GM23338 (cell line): Measurements from ENCODE around the gene UBA1. TPM values are rescaled to one million over a fixed set of nuclear protein-coding genes. Genes with fewer than 3 reads are reported as not detected.

Source experiments
- ATAC-seq: fragments of 200-7000 bp; cut with Tn5 transposase; 3 replicates; pipeline ENCODE4 v1.9.1; 2020
- DNase-seq: peaks from one replicate; pipeline ENCODE4 v3.0.0-alpha.2; 2015; ENCODE audit warnings: low spot score
- H2AFZ ChIP-seq: fragments of 200-600 bp; sonication (generic); 2 replicates; pipeline ENCODE4 v1.8.0; 2016; ENCODE audit warnings: antibody characterized with exemption, mild to moderate bottlenecking, moderate library complexity
- H3F3A ChIP-seq: fragments of 200-600 bp; sonication (generic); replicated peaks from 2 replicates; pipeline ENCODE4 v1.8.0; 2017; ENCODE audit warnings: antibody characterized with exemption, mixed run types, low read depth
- H3K27ac ChIP-seq: fragments of 200-600 bp; sonication (generic); 2 replicates; pipeline ENCODE4 v1.6.1; 2016; ENCODE audit warnings: low read depth
- H3K27me3 ChIP-seq: fragments of 200-600 bp; sonication (generic); 2 replicates; pipeline ENCODE4 v1.8.0; 2016; ENCODE audit warnings: mild to moderate bottlenecking, mixed run types, moderate library complexity; ENCODE audit not compliant: insufficient read depth
- H3K36me3 ChIP-seq: fragments of 200-600 bp; sonication (generic); 2 replicates; pipeline ENCODE4 v1.8.0; 2016; ENCODE audit warnings: mild to moderate bottlenecking; ENCODE audit not compliant: insufficient read depth
- H3K4me1 ChIP-seq: fragments of 200-600 bp; sonication (generic); 2 replicates; pipeline ENCODE4 v1.8.0; 2016; ENCODE audit warnings: mild to moderate bottlenecking, moderate library complexity; ENCODE audit not compliant: insufficient read depth
- H3K4me2 ChIP-seq: fragments of 200-600 bp; sonication (generic); 2 replicates; pipeline ENCODE4 v1.7.1; 2017; ENCODE audit warnings: mixed run types
- H3K4me3 ChIP-seq: fragments of 200-600 bp; sonication (generic); 2 replicates; pipeline ENCODE4 v1.6.1; 2016; ENCODE audit warnings: mixed run types
- H3K79me2 ChIP-seq: fragments of 200-600 bp; sonication (generic); replicated peaks from 2 replicates; pipeline ENCODE4 v1.8.0; 2017; ENCODE audit warnings: mild to moderate bottlenecking; ENCODE audit not compliant: insufficient read depth
- H3K9me2 ChIP-seq: fragments of 200-600 bp; sonication (generic); 2 replicates; pipeline ENCODE4 v1.8.0; 2017; ENCODE audit not compliant: insufficient read depth
- H4K20me1 ChIP-seq: fragments of 200-600 bp; sonication (generic); replicated peaks from 2 replicates; pipeline ENCODE4 v1.8.0; 2017; ENCODE audit warnings: mild to moderate bottlenecking; ENCODE audit not compliant: insufficient read depth
- H3K27ac Mint-ChIP-seq: 2 replicates; pipeline ENCODE4 v1.8.0; 2020; ENCODE audit warnings: inconsistent platforms, mild to moderate bottlenecking, moderate library complexity, mixed read lengths
- H3K27me3 Mint-ChIP-seq: 3 replicates; pipeline ENCODE4 v1.8.0; 2022; ENCODE audit warnings: low read depth, mild to moderate bottlenecking, moderate library complexity, mixed read lengths, inconsistent platforms; ENCODE audit not compliant: insufficient read depth, poor library complexity
- H3K36me3 Mint-ChIP-seq: 3 replicates; pipeline ENCODE4 v1.8.0; 2021; ENCODE audit warnings: low read depth, mild to moderate bottlenecking, inconsistent platforms, moderate library complexity, mixed read lengths
- H3K4me1 Mint-ChIP-seq: 3 replicates; pipeline ENCODE4 v1.8.0; 2020; ENCODE audit warnings: mild to moderate bottlenecking, inconsistent platforms, mixed read lengths
- H3K4me3 Mint-ChIP-seq: 3 replicates; pipeline ENCODE4 v1.8.0; 2021; ENCODE audit warnings: moderate library complexity, mild to moderate bottlenecking, inconsistent platforms, mixed read lengths
- H3K9me3 Mint-ChIP-seq: 3 replicates; pipeline ENCODE4 v1.8.0; 2020; ENCODE audit warnings: moderate library complexity, mild to moderate bottlenecking, inconsistent platforms, mixed read lengths
- CREB1 ChIP-seq: fragments of 250-450 bp; sonication (Bioruptor Pico); IDR thresholded peaks from 2 replicates; pipeline ENCODE4 v1.5.0; 2020; ENCODE audit warnings: low read depth, mild to moderate bottlenecking, moderate library complexity
- EZH2 ChIP-seq: fragments of 200-600 bp; sonication (generic); IDR thresholded peaks from one replicate; pipeline ENCODE4 v1.8.0; 2017; ENCODE audit warnings: antibody characterized with exemption, mild to moderate bottlenecking, low read depth; ENCODE audit not compliant: unreplicated experiment
- EZH2phosphoT487 ChIP-seq: fragments of 200-600 bp; sonication (generic); IDR thresholded peaks from one replicate; pipeline ENCODE4 v1.8.1; 2018; ENCODE audit warnings: antibody characterized with exemption; ENCODE audit not compliant: unreplicated experiment
- JUNB ChIP-seq: IDR thresholded peaks from one replicate; pipeline ENCODE4 v1.6.1; 2016; ENCODE audit warnings: antibody characterized with exemption; ENCODE audit not compliant: unreplicated experiment
- NANOG ChIP-seq: IDR thresholded peaks from 2 replicates; pipeline ENCODE4 v1.6.1; 2016; ENCODE audit warnings: antibody characterized with exemption, borderline replicate concordance
- POLR2AphosphoS5 ChIP-seq: IDR thresholded peaks from 2 replicates; pipeline ENCODE4 v1.6.1; 2016; ENCODE audit warnings: antibody characterized with exemption, low read depth
- STAT1 ChIP-seq: IDR thresholded peaks from one replicate; pipeline ENCODE4 v1.6.1; 2016; ENCODE audit warnings: antibody characterized with exemption; ENCODE audit not compliant: unreplicated experiment
- ZNF114 ChIP-seq: fragments of 250-450 bp; sonication (Bioruptor Pico); IDR thresholded peaks from 2 replicates; pipeline ENCODE4 v1.5.0; 2020; ENCODE audit warnings: mild to moderate bottlenecking, moderate library complexity
- ZNF331 ChIP-seq: fragments of 250-450 bp; sonication (Bioruptor Pico); IDR thresholded peaks from 2 replicates; pipeline ENCODE4 v1.5.0; 2020; ENCODE audit warnings: low read depth, mild to moderate bottlenecking, moderate library complexity
- polyA plus RNA-seq: library from polyadenylated mRNA; unstranded; fragments of >200 nt; fragmentation: Nextera tagmentation; extraction: Ambion mirVana; gene quantifications from 2 replicates; pipeline ENCODE4 v1.2.1, GENCODE V29; 2016
- total RNA-seq: library from RNA; depleted of rRNA; stranded (reverse); fragments of >200 nt; shearing (Covaris generic); gene quantifications from 2 replicates; pipeline ENCODE4 v1.2.3, GENCODE V29; 2014
- TF ChIP-seq, protein P1 (sequence below): IDR thresholded peaks from one replicate; pipeline ENCODE4 v1.6.1; 2018; ENCODE audit warnings: antibody characterized with exemption; ENCODE audit not compliant: unreplicated experiment
- TF ChIP-seq, protein P2 (sequence below): fragments of 250-450 bp; sonication (Bioruptor Pico); IDR thresholded peaks from 2 replicates; pipeline ENCODE4 v1.5.0; 2020; ENCODE audit warnings: mild to moderate bottlenecking, moderate library complexity
- TF ChIP-seq, protein P3 (sequence below), 2 experiments: fragments of 200-600 bp in 1 of 2; sonication (generic) in 1 of 2; conservative IDR thresholded peaks; 2 replicates each; pipeline versions ENCODE4 v1.5.1 to v1.6.1; 2016 to 2017; ENCODE audit warnings: antibody characterized with exemption in 2 of 2, low read depth in 2 of 2, mild to moderate bottlenecking in 2 of 2, moderate library complexity in 1 of 2
- TF ChIP-seq, protein P4 (sequence below): IDR thresholded peaks from 2 replicates; pipeline ENCODE4 v1.6.1; 2016; ENCODE audit warnings: antibody characterized with exemption

The UBA1 gene
- total and polyA plus RNA-seq, 2 experiments from 2014 or later = 104 to 377 TPM

DNA sequence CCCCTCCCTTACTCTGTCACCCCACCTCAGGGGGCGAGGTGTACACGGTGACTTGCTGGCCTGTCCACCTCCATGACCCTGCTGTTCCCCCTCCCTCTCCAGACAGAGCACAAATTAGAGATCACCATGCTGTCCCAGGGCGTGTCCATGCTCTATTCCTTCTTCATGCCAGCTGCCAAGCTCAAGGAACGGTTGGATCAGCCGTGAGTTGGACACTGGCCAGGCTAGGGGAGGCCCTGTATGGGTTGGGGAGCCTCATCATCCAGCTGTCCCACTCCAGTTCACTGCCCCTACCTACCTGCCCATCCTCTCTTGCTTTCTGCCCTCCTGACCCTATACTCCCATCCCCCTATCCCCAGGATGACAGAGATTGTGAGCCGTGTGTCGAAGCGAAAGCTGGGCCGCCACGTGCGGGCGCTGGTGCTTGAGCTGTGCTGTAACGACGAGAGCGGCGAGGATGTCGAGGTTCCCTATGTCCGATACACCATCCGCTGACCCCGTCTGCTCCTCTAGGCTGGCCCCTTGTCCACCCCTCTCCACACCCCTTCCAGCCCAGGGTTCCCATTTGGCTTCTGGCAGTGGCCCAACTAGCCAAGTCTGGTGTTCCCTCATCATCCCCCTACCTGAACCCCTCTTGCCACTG, 20.9 kb downstream of the UBA1 start:
- Histone ChIP-seq H3K27me3 (no peaks in the 10 kb centered on the region), H3K4me2 (no peak overlapping the region), H2AFZ (no peak overlapping the region), H3K4me3 (no peak overlapping the region), H3K9me2 (no peaks in the 10 kb centered on the region), H3K36me3 (peaks cover 34% of the 10 kb centered on the region), H3K27ac (no peak overlapping the region), H4K20me1 (peaks cover 4% of the 10 kb centered on the region; the same call in 1 of the 2 replicates), H3F3A (peaks cover 7% of the 10 kb centered on the region), H3K4me1 (no peaks in the 10 kb centered on the region), H3K79me2 (peaks cover 10% of the 10 kb centered on the region)
- no peak overlapping the region for H3K27ac Mint-ChIP-seq
- H3K4me3 Mint-ChIP-seq = no peak overlapping the region
- H3K9me3 Mint-ChIP-seq = no peaks in the 10 kb centered on the region
- peaks cover 16% of the 10 kb centered on the region for H3K4me1 Mint-ChIP-seq
- peaks cover 20% of the 10 kb centered on the region for H3K27me3 Mint-ChIP-seq
- H3K36me3 Mint-ChIP-seq = peaks cover 71% of the 10 kb centered on the region
- DNase-seq (no peak), ATAC-seq (no peak)
- TF ChIP-seq ZNF114 (CRISPR knock-in tag) (no peak), EZH2phosphoT487 (no peak), JUNB (no peak), ZNF331 (CRISPR knock-in tag) (no peak), NANOG (no peak), CREB1 (CRISPR knock-in tag) (no peak), EZH2 (no peak), STAT1 (no peak), POLR2AphosphoS5 (no peak; the same call in 1 of the 2 replicates)
- TF ChIP-seq, protein P1, sequence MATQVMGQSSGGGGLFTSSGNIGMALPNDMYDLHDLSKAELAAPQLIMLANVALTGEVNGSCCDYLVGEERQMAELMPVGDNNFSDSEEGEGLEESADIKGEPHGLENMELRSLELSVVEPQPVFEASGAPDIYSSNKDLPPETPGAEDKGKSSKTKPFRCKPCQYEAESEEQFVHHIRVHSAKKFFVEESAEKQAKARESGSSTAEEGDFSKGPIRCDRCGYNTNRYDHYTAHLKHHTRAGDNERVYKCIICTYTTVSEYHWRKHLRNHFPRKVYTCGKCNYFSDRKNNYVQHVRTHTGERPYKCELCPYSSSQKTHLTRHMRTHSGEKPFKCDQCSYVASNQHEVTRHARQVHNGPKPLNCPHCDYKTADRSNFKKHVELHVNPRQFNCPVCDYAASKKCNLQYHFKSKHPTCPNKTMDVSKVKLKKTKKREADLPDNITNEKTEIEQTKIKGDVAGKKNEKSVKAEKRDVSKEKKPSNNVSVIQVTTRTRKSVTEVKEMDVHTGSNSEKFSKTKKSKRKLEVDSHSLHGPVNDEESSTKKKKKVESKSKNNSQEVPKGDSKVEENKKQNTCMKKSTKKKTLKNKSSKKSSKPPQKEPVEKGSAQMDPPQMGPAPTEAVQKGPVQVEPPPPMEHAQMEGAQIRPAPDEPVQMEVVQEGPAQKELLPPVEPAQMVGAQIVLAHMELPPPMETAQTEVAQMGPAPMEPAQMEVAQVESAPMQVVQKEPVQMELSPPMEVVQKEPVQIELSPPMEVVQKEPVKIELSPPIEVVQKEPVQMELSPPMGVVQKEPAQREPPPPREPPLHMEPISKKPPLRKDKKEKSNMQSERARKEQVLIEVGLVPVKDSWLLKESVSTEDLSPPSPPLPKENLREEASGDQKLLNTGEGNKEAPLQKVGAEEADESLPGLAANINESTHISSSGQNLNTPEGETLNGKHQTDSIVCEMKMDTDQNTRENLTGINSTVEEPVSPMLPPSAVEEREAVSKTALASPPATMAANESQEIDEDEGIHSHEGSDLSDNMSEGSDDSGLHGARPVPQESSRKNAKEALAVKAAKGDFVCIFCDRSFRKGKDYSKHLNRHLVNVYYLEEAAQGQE = no peak
- TF ChIP-seq, protein P2, sequence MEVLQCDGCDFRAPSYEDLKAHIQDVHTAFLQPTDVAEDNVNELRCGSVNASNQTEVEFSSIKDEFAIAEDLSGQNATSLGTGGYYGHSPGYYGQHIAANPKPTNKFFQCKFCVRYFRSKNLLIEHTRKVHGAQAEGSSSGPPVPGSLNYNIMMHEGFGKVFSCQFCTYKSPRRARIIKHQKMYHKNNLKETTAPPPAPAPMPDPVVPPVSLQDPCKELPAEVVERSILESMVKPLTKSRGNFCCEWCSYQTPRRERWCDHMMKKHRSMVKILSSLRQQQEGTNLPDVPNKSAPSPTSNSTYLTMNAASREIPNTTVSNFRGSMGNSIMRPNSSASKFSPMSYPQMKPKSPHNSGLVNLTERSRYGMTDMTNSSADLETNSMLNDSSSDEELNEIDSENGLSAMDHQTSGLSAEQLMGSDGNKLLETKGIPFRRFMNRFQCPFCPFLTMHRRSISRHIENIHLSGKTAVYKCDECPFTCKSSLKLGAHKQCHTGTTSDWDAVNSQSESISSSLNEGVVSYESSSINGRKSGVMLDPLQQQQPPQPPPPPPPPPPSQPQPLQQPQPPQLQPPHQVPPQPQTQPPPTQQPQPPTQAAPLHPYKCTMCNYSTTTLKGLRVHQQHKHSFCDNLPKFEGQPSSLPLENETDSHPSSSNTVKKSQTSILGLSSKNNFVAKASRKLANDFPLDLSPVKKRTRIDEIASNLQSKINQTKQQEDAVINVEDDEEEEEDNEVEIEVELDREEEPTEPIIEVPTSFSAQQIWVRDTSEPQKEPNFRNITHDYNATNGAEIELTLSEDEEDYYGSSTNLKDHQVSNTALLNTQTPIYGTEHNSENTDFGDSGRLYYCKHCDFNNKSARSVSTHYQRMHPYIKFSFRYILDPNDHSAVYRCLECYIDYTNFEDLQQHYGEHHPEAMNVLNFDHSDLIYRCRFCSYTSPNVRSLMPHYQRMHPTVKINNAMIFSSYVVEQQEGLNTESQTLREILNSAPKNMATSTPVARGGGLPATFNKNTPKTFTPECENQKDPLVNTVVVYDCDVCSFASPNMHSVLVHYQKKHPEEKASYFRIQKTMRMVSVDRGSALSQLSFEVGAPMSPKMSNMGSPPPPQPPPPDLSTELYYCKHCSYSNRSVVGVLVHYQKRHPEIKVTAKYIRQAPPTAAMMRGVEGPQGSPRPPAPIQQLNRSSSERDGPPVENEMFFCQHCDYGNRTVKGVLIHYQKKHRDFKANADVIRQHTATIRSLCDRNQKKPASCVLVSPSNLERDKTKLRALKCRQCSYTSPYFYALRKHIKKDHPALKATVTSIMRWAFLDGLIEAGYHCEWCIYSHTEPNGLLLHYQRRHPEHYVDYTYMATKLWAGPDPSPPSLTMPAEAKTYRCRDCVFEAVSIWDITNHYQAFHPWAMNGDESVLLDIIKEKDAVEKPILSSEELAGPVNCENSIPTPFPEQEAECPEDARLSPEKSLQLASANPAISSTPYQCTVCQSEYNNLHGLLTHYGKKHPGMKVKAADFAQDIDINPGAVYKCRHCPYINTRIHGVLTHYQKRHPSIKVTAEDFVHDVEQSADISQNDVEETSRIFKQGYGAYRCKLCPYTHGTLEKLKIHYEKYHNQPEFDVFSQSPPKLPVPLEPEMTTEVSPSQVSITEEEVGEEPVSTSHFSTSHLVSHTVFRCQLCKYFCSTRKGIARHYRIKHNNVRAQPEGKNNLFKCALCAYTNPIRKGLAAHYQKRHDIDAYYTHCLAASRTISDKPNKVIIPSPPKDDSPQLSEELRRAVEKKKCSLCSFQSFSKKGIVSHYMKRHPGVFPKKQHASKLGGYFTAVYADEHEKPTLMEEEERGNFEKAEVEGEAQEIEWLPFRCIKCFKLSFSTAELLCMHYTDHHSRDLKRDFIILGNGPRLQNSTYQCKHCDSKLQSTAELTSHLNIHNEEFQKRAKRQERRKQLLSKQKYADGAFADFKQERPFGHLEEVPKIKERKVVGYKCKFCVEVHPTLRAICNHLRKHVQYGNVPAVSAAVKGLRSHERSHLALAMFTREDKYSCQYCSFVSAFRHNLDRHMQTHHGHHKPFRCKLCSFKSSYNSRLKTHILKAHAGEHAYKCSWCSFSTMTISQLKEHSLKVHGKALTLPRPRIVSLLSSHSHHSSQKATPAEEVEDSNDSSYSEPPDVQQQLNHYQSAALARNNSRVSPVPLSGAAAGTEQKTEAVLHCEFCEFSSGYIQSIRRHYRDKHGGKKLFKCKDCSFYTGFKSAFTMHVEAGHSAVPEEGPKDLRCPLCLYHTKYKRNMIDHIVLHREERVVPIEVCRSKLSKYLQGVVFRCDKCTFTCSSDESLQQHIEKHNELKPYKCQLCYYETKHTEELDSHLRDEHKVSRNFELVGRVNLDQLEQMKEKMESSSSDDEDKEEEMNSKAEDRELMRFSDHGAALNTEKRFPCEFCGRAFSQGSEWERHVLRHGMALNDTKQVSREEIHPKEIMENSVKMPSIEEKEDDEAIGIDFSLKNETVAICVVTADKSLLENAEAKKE (CRISPR knock-in tag) = no peak
- TF ChIP-seq, protein P3, sequence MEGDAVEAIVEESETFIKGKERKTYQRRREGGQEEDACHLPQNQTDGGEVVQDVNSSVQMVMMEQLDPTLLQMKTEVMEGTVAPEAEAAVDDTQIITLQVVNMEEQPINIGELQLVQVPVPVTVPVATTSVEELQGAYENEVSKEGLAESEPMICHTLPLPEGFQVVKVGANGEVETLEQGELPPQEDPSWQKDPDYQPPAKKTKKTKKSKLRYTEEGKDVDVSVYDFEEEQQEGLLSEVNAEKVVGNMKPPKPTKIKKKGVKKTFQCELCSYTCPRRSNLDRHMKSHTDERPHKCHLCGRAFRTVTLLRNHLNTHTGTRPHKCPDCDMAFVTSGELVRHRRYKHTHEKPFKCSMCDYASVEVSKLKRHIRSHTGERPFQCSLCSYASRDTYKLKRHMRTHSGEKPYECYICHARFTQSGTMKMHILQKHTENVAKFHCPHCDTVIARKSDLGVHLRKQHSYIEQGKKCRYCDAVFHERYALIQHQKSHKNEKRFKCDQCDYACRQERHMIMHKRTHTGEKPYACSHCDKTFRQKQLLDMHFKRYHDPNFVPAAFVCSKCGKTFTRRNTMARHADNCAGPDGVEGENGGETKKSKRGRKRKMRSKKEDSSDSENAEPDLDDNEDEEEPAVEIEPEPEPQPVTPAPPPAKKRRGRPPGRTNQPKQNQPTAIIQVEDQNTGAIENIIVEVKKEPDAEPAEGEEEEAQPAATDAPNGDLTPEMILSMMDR (conservative IDR thresholded peaks at IDR 0.05; ENCODE audit: low read depth in 2 of 2) = no peak
- TF ChIP-seq, protein P4, sequence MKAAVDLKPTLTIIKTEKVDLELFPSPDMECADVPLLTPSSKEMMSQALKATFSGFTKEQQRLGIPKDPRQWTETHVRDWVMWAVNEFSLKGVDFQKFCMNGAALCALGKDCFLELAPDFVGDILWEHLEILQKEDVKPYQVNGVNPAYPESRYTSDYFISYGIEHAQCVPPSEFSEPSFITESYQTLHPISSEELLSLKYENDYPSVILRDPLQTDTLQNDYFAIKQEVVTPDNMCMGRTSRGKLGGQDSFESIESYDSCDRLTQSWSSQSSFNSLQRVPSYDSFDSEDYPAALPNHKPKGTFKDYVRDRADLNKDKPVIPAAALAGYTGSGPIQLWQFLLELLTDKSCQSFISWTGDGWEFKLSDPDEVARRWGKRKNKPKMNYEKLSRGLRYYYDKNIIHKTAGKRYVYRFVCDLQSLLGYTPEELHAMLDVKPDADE = no peak
